ENCODE results near the gene DBT. TPM values are rescaled to one million over a fixed set of nuclear protein-coding genes. Genes with fewer than 3 reads are reported as not detected.

The DBT gene
- total RNA-seq = 4.6 and 5.7 TPM in 2 replicates

GRCh38 chr1:100249537-100250257 lies at the start of gene DBT:
DBT (minus strand) TSS chr1:100249834; CDS start chr1:100249820, 14 bp downstream.

GRCh38 chr1:100265931-100266740 lies 16.5 kb upstream of the DBT start, which contains the start of gene RTCA:
RTCA (plus strand) TSS chr1:100266216; CDS start chr1:100266376, 160 bp downstream.

DNA sequence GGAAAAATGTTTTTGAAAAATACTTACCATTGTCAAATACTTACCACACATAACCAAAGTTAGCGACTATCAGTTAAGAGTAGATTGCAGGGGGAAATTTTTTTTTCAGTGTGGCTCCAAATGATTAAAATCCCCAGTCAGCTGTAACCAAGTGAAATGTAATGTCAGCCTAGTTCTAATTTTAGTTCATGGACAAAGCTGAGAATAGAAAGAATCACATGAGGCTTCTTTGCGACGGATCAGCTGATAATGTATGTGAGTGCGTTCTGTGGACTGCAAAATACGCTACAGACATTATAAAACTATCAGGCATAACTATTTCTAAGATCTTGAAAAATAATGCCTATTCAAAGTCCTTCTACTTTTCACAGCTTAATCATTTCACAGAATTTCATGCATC lies 71.5 kb downstream of the DBT start, which contains the start of gene LRRC39:
Gene LRRC39 (minus strand): TSS at position 166 of the 400 bp plus-strand sequence. CDS start 9,740 bp downstream, outside the sequence.

Other genes with a start within 250 kb of the DBT start
- 1.2 and 1.7 TPM in 2 replicates for gene SASS6, start 116.9 kb downstream of the DBT start, total RNA-seq
- gene TRMT13, start 116.7 kb downstream of the DBT start, total RNA-seq = 5.6 and 9.2 TPM in 2 replicates
- 0.17 TPM in 1 of 2 replicates, not detected in the other for gene LRRC39, start 71.6 kb downstream of the DBT start, total RNA-seq
- gene RTCA, start 16.4 kb upstream of the DBT start, total RNA-seq = 30.4 and 30.6 TPM in 2 replicates
- 3.0 and 5.0 TPM in 2 replicates for gene CDC14A, start 102.7 kb upstream of the DBT start, total RNA-seq